ENCODE data around the gene CACNA1I. TPM values are rescaled to one million over a fixed set of nuclear protein-coding genes. Genes with fewer than 3 reads are reported as not detected.

The CACNA1I gene
- total RNA-seq, 1 donor from 2014 or later, result 0.11 TPM

- no peak for DNase-seq (ENCODE audit: low spot score)
- H4K20me1 ChIP-seq (ENCODE audit: low read depth), result no peaks in the 10 kb centered on the region
Observed at GRCh38 chr22:39655004-39655579, 84.5 kb downstream of the CACNA1I start.

GRCh38 chr22:39655831-39656230 is 85.3 kb downstream of the CACNA1I start:
- H3K79me2 ChIP-seq (ENCODE audit: low read depth), result no peaks in the 10 kb centered on the region
- H2AFZ ChIP-seq (replicated peaks), result no peak overlapping the region
- Mint-ChIP-seq H3K4me3 (no peak overlapping the region), H3K4me1 (peaks cover 4% of the 10 kb centered on the region), H3K36me3 (no peaks in the 10 kb centered on the region), H3K27me3 (ENCODE audit: insufficient read depth, low read depth) (peaks cover 21% of the 10 kb centered on the region), H3K9me3 (no peaks in the 10 kb centered on the region), H3K27ac (no peak overlapping the region)
- no peak overlapping the region for H3K4me3 ChIP-seq
- no peak for DNase-seq (ENCODE audit: low spot score)
- no peak overlapping the region for H3K4me2 ChIP-seq
- H4K20me1 ChIP-seq (ENCODE audit: low read depth), result no peaks in the 10 kb centered on the region
- no peaks in the 10 kb centered on the region for H3K4me1 ChIP-seq
- no peak overlapping the region for H3K27ac ChIP-seq
- H3K9ac ChIP-seq, result no peak overlapping the region
- H3K9me3 ChIP-seq (ENCODE audit: low read depth), result no peaks in the 10 kb centered on the region
- no peak for TF ChIP-seq EZH2phosphoT487 (IDR thresholded peaks at IDR 0.05)
- TF ChIP-seq EZH2 (IDR thresholded peaks at IDR 0.05), result no peak
- TF ChIP-seq CTCF (IDR thresholded peaks at IDR 0.05), result no peak
- H3F3A ChIP-seq (ENCODE audit: low read depth), result no peaks in the 10 kb centered on the region
- H3K36me3 ChIP-seq, result no peaks in the 10 kb centered on the region
- peaks cover 56% of the 10 kb centered on the region for H3K27me3 ChIP-seq

More at GRCh38 chr22:39655004-39655579, 84.5 kb downstream of the CACNA1I start:
- Mint-ChIP-seq H3K27ac (no peak overlapping the region), H3K4me1 (peaks cover 8% of the 10 kb centered on the region), H3K36me3 (no peaks in the 10 kb centered on the region), H3K9me3 (no peaks in the 10 kb centered on the region), H3K27me3 (ENCODE audit: insufficient read depth, low read depth) (peaks cover 17% of the 10 kb centered on the region), H3K4me3 (no peak overlapping the region)
- Histone ChIP-seq H3K9ac (no peak overlapping the region), H3K79me2 (ENCODE audit: low read depth) (no peaks in the 10 kb centered on the region), H3K27ac (no peak overlapping the region), H3K27me3 (peaks cover 48% of the 10 kb centered on the region), H3K36me3 (no peaks in the 10 kb centered on the region), H3K9me3 (ENCODE audit: low read depth) (no peaks in the 10 kb centered on the region), H3K4me1 (no peaks in the 10 kb centered on the region), H2AFZ (replicated peaks) (no peak overlapping the region), H3K4me3 (no peak overlapping the region), H3K4me2 (no peak overlapping the region), H3F3A (ENCODE audit: low read depth) (no peaks in the 10 kb centered on the region)
- TF ChIP-seq EZH2phosphoT487 (IDR thresholded peaks at IDR 0.05) (no peak), CTCF (IDR thresholded peaks at IDR 0.05) (peak; percentile 31)

- no peak overlapping the region for H3K27ac ChIP-seq
- no peak overlapping the region for H3K4me2 ChIP-seq
- H3K79me2 ChIP-seq (ENCODE audit: low read depth), result no peaks in the 10 kb centered on the region
- no peaks in the 10 kb centered on the region for H3F3A ChIP-seq (ENCODE audit: low read depth)
- Mint-ChIP-seq H3K27me3 (ENCODE audit: insufficient read depth, low read depth) (peaks cover 31% of the 10 kb centered on the region), H3K36me3 (no peaks in the 10 kb centered on the region), H3K4me1 (peaks cover 7% of the 10 kb centered on the region), H3K4me3 (no peak overlapping the region), H3K27ac (no peak overlapping the region), H3K9me3 (no peaks in the 10 kb centered on the region)
- no peaks in the 10 kb centered on the region for H3K9me3 ChIP-seq (ENCODE audit: low read depth)
- TF ChIP-seq EZH2phosphoT487 (IDR thresholded peaks at IDR 0.05) (no peak), CTCF (IDR thresholded peaks at IDR 0.05) (no peak), EZH2 (IDR thresholded peaks at IDR 0.05) (no peak)
- peaks cover 1% of the 10 kb centered on the region for H3K4me1 ChIP-seq
- no peaks in the 10 kb centered on the region for H4K20me1 ChIP-seq (ENCODE audit: low read depth)
- H3K4me3 ChIP-seq, result no peak overlapping the region
- no peak overlapping the region for H2AFZ ChIP-seq (replicated peaks)
- H3K36me3 ChIP-seq, result no peaks in the 10 kb centered on the region
- no peak overlapping the region for H3K9ac ChIP-seq
- no peak for DNase-seq (ENCODE audit: low spot score)
- peaks cover 65% of the 10 kb centered on the region for H3K27me3 ChIP-seq
Observed at GRCh38 chr22:39656495-39657490, 86.2 kb downstream of the CACNA1I start.
